Motor neuron (in vitro differentiated cells): ENCODE results near the gene ZNF148. TPM values are rescaled to one million over a fixed set of nuclear protein-coding genes. Genes with fewer than 3 reads are reported as not detected.

ENCODE experiments used
- ATAC-seq, 8 experiments: fragments of 200-7000 bp; cut with Tn5 transposase; replicated peaks in 6 of 8; 2 replicates each; pipeline ENCODE4 v1.8.0; 2021; ENCODE audit warnings: mild to moderate bottlenecking in 8 of 8, moderate library complexity in 8 of 8
- H3K27ac ChIP-seq, 2 donors: fragments of 250-450 bp; sonication (Bioruptor Pico); 2 replicates each; pipeline ENCODE4 v1.9.0; 2021; ENCODE audit warnings: antibody characterized with exemption in 2 of 2, mild to moderate bottlenecking in 2 of 2, moderate library complexity in 1 of 2
- H3K4me1 ChIP-seq, 2 donors: fragments of 250-450 bp; sonication (Bioruptor Pico); replicated peaks in 1 of 2; 2 replicates each; pipeline ENCODE4 v1.6.1; 2021; ENCODE audit warnings: antibody characterized with exemption in 2 of 2, mild to moderate bottlenecking in 2 of 2, moderate library complexity in 1 of 2
- H3K4me3 ChIP-seq, 5 donors: fragments of 250-450 bp; sonication (Bioruptor Pico); 2 replicates each; pipeline ENCODE4 v1.9.0; 2021; ENCODE audit warnings: antibody characterized with exemption in 5 of 5, mild to moderate bottlenecking in 5 of 5, moderate library complexity in 4 of 5
- WGBS, 10 experiments: fragments of 450-650 bp; shearing (Covaris generic); methylation state at CpG; one replicate each; pipeline ENCODE4 v1.0.0; 2022; 5-methylcytosine and 5-hydroxymethylcytosine counted together
- in situ Hi-C, 9 experiments: fragments of 400-800 bp; cut with MboI; loops; one replicate each; pipeline ENCODE4 v1.15.0; 2021; ENCODE audit warnings: low sequenced_read_pairs in 9 of 9, low pct_unique_long_range_greater_than_20kb in 2 of 9; ENCODE audit not compliant: unreplicated experiment in 9 of 9
- total RNA-seq, 8 experiments: library from RNA; unstranded; fragments of 300-600 nt; gene quantifications; 2 replicates each; pipeline versions ENCODE4 v1.2.3 to v1.2.4, GENCODE V29; 2022

Gene ZNF148
- total RNA-seq, 8 experiments from 2014 or later: 17.8 to 38.3 (median 22.4) TPM

GRCh38 chr3:125318167-125318865 is 56.8 kb downstream of the ZNF148 start:
- Histone ChIP-seq H3K4me1 (peaks cover 9% of the 10 kb centered on the region in 2 donors), H3K27ac (peak overlapping the region in 1 of 2 donors; percentile 13), H3K4me3 (no peak overlapping the region)
- WGBS, 10 experiments: 0 to 100% (median 43%) methylated on average over 1 to 4 of the region's 4 CpGs; no CpG with 5 or more reads in 1 of the 10 experiments
- ATAC-seq: peak in 7 of 8 experiments; percentile 26 to 77 (median 48)
- in situ Hi-C loops: no loop called here

DNA sequence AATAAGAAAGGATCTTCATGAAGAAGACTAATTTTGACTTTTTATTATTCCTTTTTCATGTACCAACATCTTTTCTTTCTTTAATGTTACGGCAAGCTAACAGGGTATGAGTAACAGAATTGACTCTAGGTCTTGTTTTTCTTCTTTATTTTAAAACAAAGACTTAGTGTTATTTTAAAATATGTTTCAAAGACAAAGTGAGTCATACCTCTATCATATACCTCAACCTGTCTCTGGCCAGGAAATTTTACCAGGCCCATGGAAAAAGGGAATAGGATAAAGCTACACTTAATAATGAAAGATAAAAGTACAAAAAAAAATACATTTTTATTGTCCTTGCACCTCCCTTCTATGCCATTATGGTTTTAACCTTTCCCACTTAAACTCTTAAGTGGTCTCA is 57.4 kb downstream of the ZNF148 start:
- ATAC-seq: no peak
- H3K27ac ChIP-seq: no peak overlapping the region
- in situ Hi-C loops: no loop called here
- WGBS, 10 experiments: 83 to 100% (median 100%) methylated on average over 1 of the region's 1 CpG; no CpG with 5 or more reads in 3 of the 10 experiments
- no peak overlapping the region for H3K4me3 ChIP-seq
- peaks cover 9% of the 10 kb centered on the region in 2 donors for H3K4me1 ChIP-seq

GRCh38 chr3:125316949-125317348 is 58.2 kb downstream of the ZNF148 start:
- Histone ChIP-seq H3K4me1 (peaks cover 9% of the 10 kb centered on the region in 2 donors), H3K27ac (no peak overlapping the region), H3K4me3 (no peak overlapping the region)
- no peak for ATAC-seq
- in situ Hi-C loops: no loop called here

DNA sequence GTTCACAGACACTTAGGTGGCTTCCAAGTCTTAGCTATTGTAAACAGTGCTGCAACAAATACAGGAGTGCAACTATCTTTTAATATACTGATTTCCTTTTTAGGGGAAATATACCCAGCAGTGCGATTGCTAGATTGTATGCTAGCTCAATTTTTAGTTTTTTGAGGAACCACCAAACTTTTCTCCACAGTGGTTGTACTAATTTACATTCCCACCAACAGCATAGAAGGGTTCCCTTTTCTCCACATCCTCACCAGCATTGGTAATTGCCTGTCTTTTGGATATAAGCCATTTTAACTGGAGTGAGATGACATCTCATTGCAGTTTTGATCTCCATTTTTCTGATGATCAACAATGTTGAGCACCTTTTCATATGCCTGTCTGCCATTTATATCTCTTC is 58.9 kb downstream of the ZNF148 start:
- Histone ChIP-seq H3K4me3 (no peak overlapping the region), H3K4me1 (peaks cover 9% of the 10 kb centered on the region in 2 donors), H3K27ac (no peak overlapping the region)
- WGBS, 10 experiments: 83 to 100% (median 100%) methylated on average over 1 of the region's 1 CpG; no CpG with 5 or more reads in 5 of the 10 experiments
- in situ Hi-C loops: no loop called here
- ATAC-seq: no peak

GRCh38 chr3:125313060-125313635 is 62.0 kb downstream of the ZNF148 start:
- WGBS, 10 experiments: 75 to 100% (median 92%) methylated on average over 4 to 6 of the region's 6 CpGs
- no peak overlapping the region for H3K4me3 ChIP-seq
- ATAC-seq: peak in 2 of 8 experiments; percentile 70 to 86
- H3K27ac ChIP-seq: no peak overlapping the region
- peaks cover 0 to 2% of the 10 kb centered on the region in 2 donors for H3K4me1 ChIP-seq
- in situ Hi-C loops: no loop called here

DNA sequence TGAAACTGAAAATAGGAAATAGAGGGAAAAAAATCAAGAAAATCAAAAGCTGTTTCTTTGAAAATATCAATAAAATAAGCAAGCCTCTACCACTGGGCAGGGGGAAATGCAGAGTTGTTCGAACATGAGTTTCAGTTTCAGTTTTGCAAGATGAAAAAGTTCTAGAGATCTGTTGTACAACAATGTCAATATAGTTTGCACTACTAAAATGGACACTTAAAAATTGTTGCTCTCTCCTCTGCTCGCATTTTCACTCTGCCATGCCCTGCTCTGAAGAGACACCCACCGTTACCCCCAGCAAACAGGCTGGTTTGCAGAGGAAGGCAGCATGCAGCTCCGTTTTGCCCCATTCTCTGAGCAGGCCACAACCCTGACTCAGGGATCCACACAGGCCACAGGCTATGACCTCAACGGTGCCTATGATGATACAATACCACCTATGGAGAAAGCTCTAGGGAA is 64.5 kb downstream of the ZNF148 start:
- H3K4me1 ChIP-seq: no peaks in the 10 kb centered on the region
- WGBS, 10 experiments: 79 to 100% (median 91%) methylated on average over 1 to 5 of the region's 5 CpGs
- no peak overlapping the region for H3K4me3 ChIP-seq
- ATAC-seq: no peak
- H3K27ac ChIP-seq: no peak overlapping the region
- in situ Hi-C loops: no loop called here

DNA sequence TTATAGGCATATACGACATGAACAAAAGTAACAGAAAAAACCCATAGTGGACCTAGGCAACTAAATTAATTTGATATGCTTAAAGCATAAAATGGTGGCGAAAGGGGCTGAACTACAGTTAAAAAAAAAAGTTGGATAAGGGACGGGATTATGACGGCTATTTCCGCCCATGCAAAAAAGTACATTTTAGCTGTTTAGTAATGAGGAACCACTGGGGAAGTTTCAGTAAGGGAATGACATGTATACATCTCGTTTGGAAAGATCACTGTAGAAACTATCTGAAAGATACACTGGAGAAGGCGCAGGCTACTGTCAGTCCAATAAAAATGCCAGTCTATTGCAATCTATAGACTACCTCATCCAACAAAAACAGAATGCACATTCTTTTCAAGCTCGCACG is 65.6 kb downstream of the ZNF148 start:
- no peaks in the 10 kb centered on the region for H3K4me1 ChIP-seq
- in situ Hi-C loops: no loop called here
- no peak overlapping the region for H3K4me3 ChIP-seq
- H3K27ac ChIP-seq: no peak overlapping the region
- no peak for ATAC-seq
- WGBS, 10 experiments: 85 to 98% (median 94%) methylated on average over 5 to 9 of the region's 9 CpGs

GRCh38 chr3:125306620-125307019 is 68.5 kb downstream of the ZNF148 start:
- no peak for ATAC-seq
- no peaks in the 10 kb centered on the region for H3K4me1 ChIP-seq
- no peak overlapping the region for H3K27ac ChIP-seq
- in situ Hi-C loops: no loop called here
- H3K4me3 ChIP-seq: no peak overlapping the region

GRCh38 chr3:125302932-125303331 is 72.2 kb downstream of the ZNF148 start:
- no peak overlapping the region for H3K4me3 ChIP-seq
- ATAC-seq: no peak
- H3K4me1 ChIP-seq: no peaks in the 10 kb centered on the region
- 40 to 100% (median 100%) methylated on average over 1 to 3 of the region's 3 CpGs; no CpG with 5 or more reads in 1 of the 10 experiments for WGBS, 10 experiments
- in situ Hi-C loops: no loop called here
- no peak overlapping the region for H3K27ac ChIP-seq

DNA sequence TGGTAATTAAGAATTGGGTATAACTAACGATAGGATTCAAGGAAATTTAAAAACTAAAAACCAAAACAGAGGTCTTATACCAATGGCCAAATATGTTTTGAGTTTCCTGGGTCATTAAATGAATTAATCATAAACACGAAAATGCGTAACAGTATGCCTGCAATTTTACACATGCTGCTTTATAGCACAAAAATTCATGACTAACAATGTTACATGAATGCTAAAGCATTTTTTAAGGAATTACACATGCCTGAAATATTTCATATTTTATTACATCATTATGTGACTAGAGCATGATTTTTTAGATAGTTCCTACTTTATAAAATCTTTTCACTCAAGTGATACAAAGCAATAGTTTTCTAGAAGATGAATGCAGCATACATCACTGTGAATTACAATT is 74.7 kb downstream of the ZNF148 start:
- 0 to 100% (median 88%) methylated on average over 1 to 3 of the region's 3 CpGs for whole genome bisulfite sequencing, 10 experiments
- no peak overlapping the region for H3K27ac ChIP-seq
- ATAC-seq: peak in 1 of 8 experiments; percentile 62
- H3K4me1 ChIP-seq: no peaks in the 10 kb centered on the region
- H3K4me3 ChIP-seq: no peak overlapping the region
- in situ Hi-C loops: no loop called here

DNA sequence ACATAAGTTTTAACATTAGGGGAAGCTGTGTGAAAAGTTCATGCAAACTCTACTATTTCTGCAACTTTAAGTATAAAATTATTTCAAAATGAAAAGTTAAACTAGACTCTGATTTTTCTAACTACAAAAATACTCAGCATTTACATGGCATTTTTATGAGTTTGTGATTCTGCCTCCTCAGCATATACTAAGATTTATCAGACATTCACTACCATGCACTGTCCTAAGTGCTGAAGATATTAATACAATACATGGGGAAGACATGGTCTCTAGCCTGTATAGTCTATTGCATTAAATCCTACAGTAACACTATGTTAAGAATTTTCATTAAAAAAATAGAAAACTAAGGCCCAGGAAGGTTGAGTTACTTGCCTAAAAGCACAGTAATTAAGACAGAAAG is 80.7 kb downstream of the ZNF148 start:
- Histone ChIP-seq H3K4me3 (no peak overlapping the region), H3K4me1 (no peaks in the 10 kb centered on the region), H3K27ac (no peak overlapping the region)
- in situ Hi-C loops: no loop called here
- ATAC-seq: no peak

DNA sequence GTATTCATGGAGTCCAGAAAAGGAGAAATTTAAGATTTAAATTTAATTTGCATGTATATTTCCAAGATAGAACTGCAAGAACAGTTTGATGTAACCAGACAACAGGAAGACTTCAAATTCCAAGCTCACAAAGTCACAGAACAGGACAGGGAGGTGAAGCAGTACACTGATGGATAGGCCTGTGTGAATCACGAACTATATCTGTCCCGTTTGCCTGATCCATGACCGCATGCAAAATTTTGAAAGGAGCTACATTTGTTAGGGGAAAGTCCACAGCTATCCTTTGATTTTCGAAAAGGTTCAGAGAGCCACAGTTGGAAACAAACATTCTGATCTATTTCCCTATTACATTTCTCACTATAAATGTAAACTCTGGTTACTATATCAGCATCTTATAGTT is 83.1 kb downstream of the ZNF148 start:
- H3K4me3 ChIP-seq: no peak overlapping the region
- WGBS, 10 experiments: 80 to 100% (median 100%) methylated on average over 1 to 4 of the region's 4 CpGs; no CpG with 5 or more reads in 3 of the 10 experiments
- no peaks in the 10 kb centered on the region for H3K4me1 ChIP-seq
- in situ Hi-C loops: no loop called here
- H3K27ac ChIP-seq: no peak overlapping the region
- no peak for ATAC-seq

GRCh38 chr3:125289429-125289981 is 85.6 kb downstream of the ZNF148 start:
- Histone ChIP-seq H3K4me3 (no peak overlapping the region), H3K27ac (no peak overlapping the region), H3K4me1 (no peaks in the 10 kb centered on the region)
- in situ Hi-C loops: no loop called here
- no peak for ATAC-seq
- 80 to 100% (median 96%) methylated on average over 1 to 4 of the region's 4 CpGs for WGBS, 10 experiments

DNA sequence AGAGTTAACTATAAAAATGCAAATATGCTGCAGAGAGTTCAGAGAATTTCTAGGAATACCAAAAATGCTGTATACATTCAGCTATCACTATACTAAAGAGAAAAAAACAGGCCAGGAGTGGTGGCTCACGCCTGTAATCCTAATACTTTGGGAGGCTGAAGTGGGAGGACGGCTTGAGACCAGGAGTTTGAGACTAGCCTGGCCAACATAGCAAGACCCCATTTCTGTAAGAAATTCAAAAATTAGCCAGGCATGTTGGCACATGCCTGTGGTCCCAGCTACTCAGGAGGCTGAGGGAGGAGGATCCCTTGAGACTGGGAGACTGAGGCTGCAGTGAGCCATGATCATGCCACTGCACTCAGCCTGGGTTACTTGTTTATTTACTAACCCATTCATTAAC is 87.9 kb downstream of the ZNF148 start:
- ATAC-seq: no peak
- Histone ChIP-seq H3K4me3 (no peak overlapping the region), H3K27ac (no peak overlapping the region), H3K4me1 (no peaks in the 10 kb centered on the region)
- WGBS, 10 experiments: 90 to 100% (median 97%) methylated on average over 1 to 2 of the region's 2 CpGs; no CpG with 5 or more reads in 2 of the 10 experiments
- in situ Hi-C loops: no loop called here
